SK-N-MC (cell line): Measurements from ENCODE around the gene APOBEC3H.

Experiments
- DNase-seq: peaks from one replicate; pipeline ENCODE4 v3.0.0-alpha.2; 2011; ENCODE audit warnings: low read depth, low spot score
- H3K27ac ChIP-seq: fragments of 200-600 bp; sonication (generic); 2 replicates; pipeline ENCODE4 v1.5.1; 2016; ENCODE audit warnings: mixed run types
- H3K36me3 ChIP-seq: fragments of 200-600 bp; sonication (generic); 2 replicates; pipeline ENCODE4 v1.6.1; 2017; ENCODE audit warnings: antibody characterized with exemption, low read length, mixed read lengths; ENCODE audit not compliant: insufficient read depth
- H3K4me3 ChIP-seq: fragments of 200-600 bp; sonication (generic); 2 replicates; pipeline ENCODE4 v1.5.1; 2016
- H3K9ac ChIP-seq: fragments of 200-600 bp; sonication (generic); 2 replicates; pipeline ENCODE4 v1.8.0; 2017; ENCODE audit warnings: mixed run types, mixed read lengths; ENCODE audit not compliant: insufficient read length
- H3K9me3 ChIP-seq: fragments of 200-600 bp; sonication (generic); 2 replicates; pipeline ENCODE4 v1.6.1; 2017; ENCODE audit warnings: low read depth, mild to moderate bottlenecking, antibody characterized with exemption, low read length, moderate library complexity, mixed read lengths
- EZH2 ChIP-seq: fragments of 200-600 bp; sonication (generic); IDR thresholded peaks from one replicate; pipeline ENCODE4 v1.6.1; 2017; ENCODE audit warnings: antibody characterized with exemption
- FOXP2 ChIP-seq: optimal IDR thresholded peaks from 2 replicates; pipeline ENCODE3; 2011; ENCODE audit warnings: mild to moderate bottlenecking, moderate library complexity; ENCODE audit not compliant: insufficient read depth; ENCODE audit errors: extremely low read length, control extremely low read depth
- POLR2AphosphoS5 ChIP-seq: IDR thresholded peaks from 2 replicates; pipeline ENCODE4 v1.6.1; 2012; ENCODE audit warnings: mild to moderate bottlenecking, low read depth, low read length, borderline replicate concordance

APOBEC3H gene

GRCh38 chr22:39089928-39090327 is 7.1 kb upstream of the APOBEC3H start:
- no peaks in the 10 kb centered on the region for H3K9me3 ChIP-seq
- no peak for TF ChIP-seq POLR2AphosphoS5
- no peak for TF ChIP-seq FOXP2
- TF ChIP-seq EZH2 = no peak
- no peak overlapping the region for H3K27ac ChIP-seq
- H3K36me3 ChIP-seq = no peaks in the 10 kb centered on the region
- H3K9ac ChIP-seq = no peak overlapping the region
- H3K4me3 ChIP-seq = no peak overlapping the region
- no peak for DNase-seq

- no peak for TF ChIP-seq FOXP2
- no peak for TF ChIP-seq POLR2AphosphoS5
- TF ChIP-seq EZH2 = no peak
- DNase-seq = no peak
- Histone ChIP-seq H3K9ac (no peak overlapping the region), H3K27ac (no peak overlapping the region), H3K4me3 (no peak overlapping the region), H3K36me3 (no peaks in the 10 kb centered on the region), H3K9me3 (no peaks in the 10 kb centered on the region)
Observed at GRCh38 chr22:39090426-39091064, 6.5 kb upstream of the APOBEC3H start.

- no peaks in the 10 kb centered on the region for H3K36me3 ChIP-seq
- no peak overlapping the region for H3K9ac ChIP-seq
- DNase-seq = no peak
- no peak overlapping the region for H3K4me3 ChIP-seq
- no peaks in the 10 kb centered on the region for H3K9me3 ChIP-seq
- no peak for TF ChIP-seq EZH2
- H3K27ac ChIP-seq = no peak overlapping the region
Observed at GRCh38 chr22:39091126-39092081, 5.6 kb upstream of the APOBEC3H start.

DNA sequence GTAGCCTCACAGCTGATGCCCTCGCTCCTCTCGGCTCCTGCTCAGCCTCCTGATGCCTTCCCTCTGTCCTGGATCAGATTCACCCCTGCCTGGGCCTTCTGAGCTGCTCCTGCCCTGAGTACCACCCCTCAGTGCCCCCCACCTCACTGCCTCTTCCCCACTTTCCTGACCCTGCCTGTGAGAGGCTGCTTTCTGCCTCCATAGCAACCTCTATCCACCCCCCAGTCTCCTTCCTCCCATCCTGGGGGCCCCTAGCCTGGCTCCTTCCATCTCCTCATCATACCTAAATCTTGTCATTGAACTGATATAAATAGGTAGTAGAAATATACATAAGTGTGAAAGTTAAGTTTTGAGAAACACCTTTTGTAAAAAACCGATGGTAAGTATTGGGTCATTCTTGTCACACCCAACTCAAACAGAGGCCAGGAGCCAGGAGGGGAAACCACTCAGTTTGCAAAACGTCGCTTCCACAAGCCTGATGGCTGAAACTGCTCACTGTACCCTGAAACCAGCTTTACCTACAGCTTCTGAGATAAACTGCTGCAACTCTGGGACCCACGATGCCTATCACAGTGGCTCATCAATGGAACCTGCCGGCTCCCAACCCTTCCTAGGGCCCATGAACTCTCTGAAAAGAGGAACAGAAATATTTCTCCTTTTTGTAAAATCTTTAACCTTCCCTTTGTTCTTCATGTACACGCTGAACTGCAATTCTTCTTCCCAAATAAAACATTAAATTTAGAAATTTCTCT is 4.8 kb upstream of the APOBEC3H start:
- no peak overlapping the region for H3K4me3 ChIP-seq
- no peak for DNase-seq
- no peak overlapping the region for H3K27ac ChIP-seq
- TF ChIP-seq EZH2 = no peak
- no peak for TF ChIP-seq POLR2AphosphoS5
- TF ChIP-seq FOXP2 = no peak
- H3K36me3 ChIP-seq = no peaks in the 10 kb centered on the region
- H3K9me3 ChIP-seq = no peaks in the 10 kb centered on the region
- no peak overlapping the region for H3K9ac ChIP-seq

GRCh38 chr22:39094717-39095389 is 2.2 kb upstream of the APOBEC3H start:
- H3K9me3 ChIP-seq = no peaks in the 10 kb centered on the region
- no peaks in the 10 kb centered on the region for H3K36me3 ChIP-seq
- no peak overlapping the region for H3K4me3 ChIP-seq
- no peak overlapping the region for H3K9ac ChIP-seq
- DNase-seq = no peak
- TF ChIP-seq FOXP2 (no peak), EZH2 (no peak), POLR2AphosphoS5 (no peak)
- H3K27ac ChIP-seq = no peak overlapping the region

GRCh38 chr22:39095971-39096370 is 1.1 kb upstream of the APOBEC3H start:
- H3K4me3 ChIP-seq = no peak overlapping the region
- no peaks in the 10 kb centered on the region for H3K36me3 ChIP-seq
- TF ChIP-seq FOXP2 (no peak), EZH2 (no peak), POLR2AphosphoS5 (no peak)
- no peak for DNase-seq
- no peaks in the 10 kb centered on the region for H3K9me3 ChIP-seq
- H3K27ac ChIP-seq = no peak overlapping the region
- no peak overlapping the region for H3K9ac ChIP-seq

GRCh38 chr22:39098026-39098425 is 982 bp downstream of the APOBEC3H start:
- H3K27ac ChIP-seq = no peak overlapping the region
- H3K9ac ChIP-seq = no peak overlapping the region
- no peaks in the 10 kb centered on the region for H3K9me3 ChIP-seq
- H3K36me3 ChIP-seq = no peaks in the 10 kb centered on the region
- no peak overlapping the region for H3K4me3 ChIP-seq
- TF ChIP-seq EZH2 (no peak), FOXP2 (no peak), POLR2AphosphoS5 (no peak)
- DNase-seq = no peak

GRCh38 chr22:39098576-39098975 is 1.5 kb downstream of the APOBEC3H start:
- TF ChIP-seq POLR2AphosphoS5 = no peak
- no peak for TF ChIP-seq EZH2
- TF ChIP-seq FOXP2 = no peak
- no peaks in the 10 kb centered on the region for H3K9me3 ChIP-seq
- H3K27ac ChIP-seq = no peak overlapping the region
- H3K4me3 ChIP-seq = no peak overlapping the region
- DNase-seq = no peak
- H3K9ac ChIP-seq = no peak overlapping the region
- H3K36me3 ChIP-seq = no peaks in the 10 kb centered on the region
